Renal cortical epithelial cell (primary cell): ENCODE data around the gene VSIG2. TPM values are rescaled to one million over a fixed set of nuclear protein-coding genes. Genes with fewer than 3 reads are reported as not detected.

Experiments used
- DNase-seq: peaks from one replicate; pipeline ENCODE4 v3.0.0-alpha.2; 2011; ENCODE audit warnings: low read depth
- total RNA-seq: library from RNA; depleted of rRNA; stranded (reverse); fragments of >200 nt; gene quantifications from 2 replicates; pipeline ENCODE4 v1.2.3, GENCODE V29; 2014

The VSIG2 gene
- total RNA-seq, 1 donor from 2014 or later: 0.10 TPM

GRCh38 chr11:124763156-124763947, 11.3 kb upstream of the VSIG2 start:
- peak; percentile 90 for DNase-seq

DNA sequence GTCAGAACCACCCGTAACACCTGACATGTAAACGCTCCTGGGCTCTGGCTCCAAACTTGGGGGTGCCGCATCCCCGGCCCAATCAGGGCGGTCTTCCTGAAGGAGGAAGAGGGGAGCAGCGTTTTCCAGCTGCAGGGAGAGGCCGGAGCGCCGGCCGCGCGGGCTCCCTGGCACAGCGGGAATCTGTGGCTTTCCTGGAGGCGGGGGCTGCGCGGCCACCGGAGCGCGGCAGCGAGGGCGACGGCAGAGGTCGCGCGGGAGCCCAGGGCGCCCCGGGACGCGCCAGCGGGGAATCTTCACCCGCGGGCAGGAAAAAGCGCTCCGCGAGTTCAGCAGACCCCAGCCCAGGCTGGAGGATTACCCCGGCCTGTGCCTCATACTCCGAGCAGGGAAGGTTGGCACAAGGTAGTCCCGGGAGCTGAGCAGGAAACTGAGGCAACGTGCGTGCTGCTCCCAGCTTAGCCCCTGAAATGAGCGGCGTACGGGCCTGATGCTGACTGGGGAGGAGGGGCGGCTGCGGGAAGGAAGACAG, 10.6 kb upstream of the VSIG2 start:
- no peak for DNase-seq

DNA sequence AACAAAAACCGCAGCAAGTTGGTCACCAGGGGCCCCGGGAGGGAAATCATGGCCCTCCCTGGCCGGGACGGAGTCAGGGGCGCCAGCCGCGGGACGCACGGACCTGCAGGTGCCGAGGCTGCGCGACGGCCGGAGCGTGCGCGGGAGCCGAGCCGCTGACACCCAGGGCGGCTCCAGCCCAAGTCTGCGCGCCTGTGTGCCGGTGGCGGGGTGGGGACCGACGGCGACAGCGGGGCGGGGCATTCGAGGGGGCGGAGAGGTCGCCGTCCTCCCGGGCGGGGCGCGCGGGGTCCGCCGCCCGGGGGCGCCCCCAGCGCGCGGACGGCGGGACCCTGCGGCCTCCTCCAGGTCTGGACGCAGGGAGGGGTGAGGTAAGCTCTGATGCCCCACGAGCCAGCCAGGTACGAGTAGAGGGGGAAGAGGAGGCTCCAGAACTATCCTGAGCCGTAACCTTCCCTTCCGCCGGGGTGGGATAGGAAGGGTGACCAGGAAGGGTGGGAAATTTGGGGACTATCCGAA, 10.1 kb upstream of the VSIG2 start, which contains the start of gene ESAM:
Gene ESAM (minus strand): TSS at position 186 of the 519 bp plus-strand sequence. CDS start 136 bp downstream, at position 50.
- no peak for DNase-seq

- no peak for DNase-seq
These were observed 9.4 kb upstream of the VSIG2 start for GRCh38 chr11:124761301-124762104.

- DNase-seq: no peak
These were observed 8.8 kb upstream of the VSIG2 start for GRCh38 chr11:124760806-124761205.

- no peak for DNase-seq
These were observed 8.2 kb upstream of the VSIG2 start for GRCh38 chr11:124760205-124760652.

DNA sequence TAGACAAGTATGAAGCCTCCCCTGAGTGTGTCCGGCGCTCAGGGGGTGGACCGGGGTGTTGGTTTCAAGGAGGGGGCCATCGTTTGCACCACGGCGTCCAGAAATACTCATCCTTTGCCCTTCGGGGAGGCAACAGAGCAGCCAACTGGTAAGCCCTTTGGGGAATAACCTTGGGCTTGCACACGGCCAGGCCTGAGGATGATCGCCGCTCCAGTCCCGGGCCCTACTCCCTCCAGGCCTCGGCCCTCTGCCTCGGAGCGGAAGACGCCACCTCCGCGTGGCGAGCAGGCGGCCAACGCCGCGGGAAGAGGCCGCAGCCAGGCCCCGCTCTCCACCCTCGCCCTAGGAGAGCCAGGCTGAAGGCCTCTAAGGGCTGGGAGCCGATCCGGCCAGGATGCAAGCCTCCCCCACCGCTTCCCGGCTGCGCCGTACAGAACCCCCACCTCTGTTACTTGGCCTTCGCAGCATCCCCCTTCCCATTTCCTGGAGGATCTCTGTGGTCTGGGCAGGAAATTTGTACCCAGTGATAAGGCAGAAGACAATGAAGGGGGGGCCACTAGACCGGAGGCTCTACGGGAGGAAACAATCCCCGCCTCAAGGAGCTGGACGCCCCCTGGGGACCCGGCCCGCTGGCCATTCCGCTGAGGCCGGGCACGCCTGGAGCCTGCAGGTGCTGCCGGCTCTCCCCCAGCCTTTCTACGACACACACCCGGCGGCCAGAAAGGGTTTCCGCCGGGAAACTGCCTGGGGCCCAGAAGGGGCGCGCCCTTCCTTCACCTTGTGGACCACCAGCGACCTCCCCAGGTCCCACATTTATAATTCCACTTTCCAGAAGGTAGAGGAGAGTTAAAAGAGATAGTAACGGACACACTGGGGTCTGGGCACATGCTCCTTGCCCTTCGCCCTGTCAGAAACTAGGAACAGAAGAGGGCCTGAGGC, 7.5 kb upstream of the VSIG2 start:
- no peak for DNase-seq

DNA sequence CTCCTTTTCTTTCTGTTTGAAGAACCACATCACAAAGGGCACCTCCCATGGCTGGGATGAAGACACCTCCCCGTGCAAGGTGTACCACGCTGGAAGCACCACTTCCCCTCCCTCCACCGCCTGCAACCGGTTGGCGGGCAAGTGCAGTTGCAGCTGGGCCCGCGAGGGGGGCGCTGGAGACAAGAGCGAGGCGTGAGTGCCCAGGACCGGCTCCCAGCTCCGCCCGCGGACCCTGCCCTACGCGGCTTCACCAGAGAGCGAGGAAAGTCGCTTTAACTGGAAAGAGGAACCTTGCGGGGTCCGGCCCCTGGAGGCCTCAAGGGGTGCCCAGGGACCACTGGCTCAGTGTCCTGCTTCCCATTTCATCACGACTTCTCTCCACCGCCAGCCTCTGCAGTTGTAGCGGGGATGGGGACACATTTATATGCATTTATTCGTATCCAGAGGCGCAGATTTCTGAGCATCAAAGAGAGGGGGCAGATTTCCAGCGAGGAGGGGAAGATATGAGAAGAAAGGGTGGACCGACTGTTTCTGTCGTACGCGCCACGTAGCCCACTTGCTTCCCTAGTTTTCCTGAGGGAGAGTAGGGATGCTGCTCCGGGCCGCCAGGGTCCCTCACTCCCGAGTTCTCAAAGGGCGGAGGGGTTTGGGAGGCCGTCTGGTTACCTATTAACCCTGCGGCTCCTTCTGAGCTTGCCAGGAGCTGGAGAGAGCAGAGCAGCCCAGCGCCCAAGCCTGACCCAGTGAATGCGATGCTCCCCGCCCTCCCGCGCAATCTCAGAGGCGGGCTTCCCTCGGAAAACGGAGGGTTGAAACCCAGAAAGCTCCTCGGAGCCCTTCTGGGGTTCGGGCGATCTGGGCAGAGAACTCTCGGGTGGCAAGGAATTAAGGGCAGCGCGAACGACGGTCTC, 6.6 kb upstream of the VSIG2 start:
- DNase-seq: peak; percentile 63

DNA sequence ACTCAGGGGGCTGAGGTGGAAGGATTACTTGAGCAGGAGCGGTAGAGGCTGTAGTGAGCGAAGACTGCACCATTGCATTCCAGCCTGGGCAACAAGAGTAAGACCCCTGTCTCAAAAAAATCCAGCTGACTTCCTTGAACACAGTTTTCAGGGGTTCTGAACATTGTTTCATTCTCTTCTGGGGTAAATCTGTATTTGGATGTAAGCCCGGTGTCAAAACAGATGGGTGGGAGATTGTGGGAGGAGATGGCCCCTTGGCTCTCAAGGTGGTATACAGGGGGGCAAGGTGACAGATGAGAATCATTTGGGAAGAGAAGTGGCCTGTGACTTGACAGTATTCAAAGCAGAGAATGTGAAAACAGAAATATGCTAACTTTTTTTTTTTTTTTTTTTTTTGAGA, 5.3 kb upstream of the VSIG2 start:
- no peak for DNase-seq

- DNase-seq: no peak
These were observed 4.7 kb upstream of the VSIG2 start for GRCh38 chr11:124756753-124757227.

DNA sequence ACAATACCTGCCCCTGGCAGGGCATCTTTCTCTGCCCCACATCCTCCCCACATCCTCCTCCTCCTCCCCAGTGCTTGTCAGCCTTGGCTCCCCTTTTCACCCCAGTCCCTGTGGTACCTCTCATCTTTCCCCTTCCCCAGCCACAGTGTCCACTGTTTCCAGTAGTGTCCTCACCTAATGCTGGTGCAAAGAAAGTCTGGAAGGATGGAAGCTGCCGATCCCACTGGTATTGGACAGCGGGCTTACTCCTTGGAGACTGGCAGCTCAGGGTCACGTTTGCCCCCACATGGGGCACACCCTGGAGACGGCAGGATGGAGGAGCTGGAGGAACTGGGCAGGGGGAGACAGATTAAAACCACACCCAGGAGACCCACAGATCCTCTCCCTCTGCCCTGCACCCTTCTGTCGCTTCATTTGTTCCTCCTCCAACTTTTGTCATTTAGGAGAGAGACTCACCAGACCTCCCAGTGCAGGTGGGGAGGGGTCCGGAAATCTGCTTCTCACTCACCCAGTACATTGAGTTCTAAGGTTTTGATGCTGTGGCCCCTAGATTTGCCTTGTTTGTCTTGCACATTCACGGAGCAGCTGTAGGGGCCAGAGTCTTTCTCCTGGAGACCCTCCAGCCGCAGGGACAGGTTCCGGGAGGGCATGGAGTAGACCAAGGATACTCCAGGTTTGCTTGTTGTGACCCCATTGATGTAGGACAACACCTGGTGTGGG, 4.1 kb upstream of the VSIG2 start:
- no peak for DNase-seq

DNA sequence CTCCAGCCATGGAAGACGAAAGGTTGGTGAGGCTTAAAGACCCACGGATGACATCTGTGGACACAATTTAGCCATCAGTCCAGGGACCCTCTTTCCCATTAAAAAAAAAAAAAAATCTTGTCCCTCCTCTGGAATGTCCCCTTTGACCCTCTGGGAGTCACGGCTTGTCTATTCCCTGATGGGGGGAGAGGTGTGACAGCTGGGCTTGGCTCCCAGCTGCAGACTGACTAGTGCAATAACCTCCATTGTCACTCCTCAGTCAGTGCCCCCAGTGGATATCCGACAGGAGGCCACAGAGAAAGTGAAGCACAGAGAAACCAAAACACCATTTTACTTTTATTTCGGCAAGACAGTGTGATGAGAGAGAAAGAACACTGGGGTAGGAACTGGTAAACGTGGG, 2.7 kb upstream of the VSIG2 start:
- no peak for DNase-seq

DNA sequence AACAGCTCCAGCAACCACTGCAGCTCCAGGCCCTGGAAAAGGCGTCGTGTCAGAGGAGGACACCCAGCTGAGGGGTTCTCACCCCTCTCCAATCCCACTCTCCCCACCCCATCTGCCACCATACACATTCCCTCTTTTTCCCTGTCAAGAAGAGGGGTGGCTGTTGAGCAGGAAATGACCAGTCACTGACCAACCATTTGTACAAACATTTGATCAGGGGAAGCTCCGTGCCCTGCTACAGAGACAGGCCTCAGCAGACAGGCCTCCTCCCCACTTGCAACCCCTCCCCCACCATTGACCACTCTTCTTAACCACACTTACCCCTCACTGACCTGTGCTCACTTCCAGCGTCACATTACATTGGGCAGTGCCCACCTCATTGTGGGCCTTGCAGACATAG, 2.3 kb upstream of the VSIG2 start:
- no peak for DNase-seq

DNA sequence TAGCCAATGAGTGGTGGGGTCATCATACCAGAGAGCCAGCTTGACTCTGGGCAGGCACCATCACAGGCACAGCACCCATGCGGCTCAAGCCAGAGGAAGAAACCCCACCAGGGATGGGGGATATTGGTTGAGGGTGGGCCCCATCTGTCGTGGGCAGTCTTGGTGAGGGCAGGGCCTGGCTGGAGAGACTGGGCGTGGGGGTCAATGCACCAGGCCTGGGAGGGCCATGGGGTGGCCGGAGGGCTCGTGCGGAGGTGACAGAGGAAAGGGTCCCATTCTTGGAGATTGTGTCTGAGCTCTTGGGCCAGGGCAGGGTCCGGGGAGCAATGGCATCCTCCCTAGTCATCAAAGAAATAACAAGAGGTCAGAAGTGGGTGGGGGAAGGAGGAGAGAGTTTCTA, 1.6 kb upstream of the VSIG2 start:
- DNase-seq: no peak

DNA sequence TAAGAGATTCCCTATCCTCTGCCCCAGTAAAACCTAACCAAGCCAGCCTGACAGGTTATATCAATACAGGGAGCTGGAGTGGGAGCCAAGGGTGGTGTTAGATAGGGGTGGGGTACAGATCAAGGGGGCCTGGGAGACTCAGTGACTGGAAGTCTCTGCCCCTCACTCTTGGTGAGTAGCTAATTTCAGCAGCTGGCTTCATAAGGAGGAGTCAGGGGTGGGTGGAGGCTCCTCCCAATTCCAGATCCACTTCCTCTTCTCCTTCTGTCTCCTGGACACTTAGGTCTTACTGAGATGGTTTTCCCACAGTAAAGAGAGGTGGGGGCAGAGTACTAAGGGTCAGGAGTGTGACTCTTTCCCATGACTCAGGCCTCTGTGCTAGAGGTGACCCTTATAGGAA, 1.1 kb upstream of the VSIG2 start:
- no peak for DNase-seq

DNA sequence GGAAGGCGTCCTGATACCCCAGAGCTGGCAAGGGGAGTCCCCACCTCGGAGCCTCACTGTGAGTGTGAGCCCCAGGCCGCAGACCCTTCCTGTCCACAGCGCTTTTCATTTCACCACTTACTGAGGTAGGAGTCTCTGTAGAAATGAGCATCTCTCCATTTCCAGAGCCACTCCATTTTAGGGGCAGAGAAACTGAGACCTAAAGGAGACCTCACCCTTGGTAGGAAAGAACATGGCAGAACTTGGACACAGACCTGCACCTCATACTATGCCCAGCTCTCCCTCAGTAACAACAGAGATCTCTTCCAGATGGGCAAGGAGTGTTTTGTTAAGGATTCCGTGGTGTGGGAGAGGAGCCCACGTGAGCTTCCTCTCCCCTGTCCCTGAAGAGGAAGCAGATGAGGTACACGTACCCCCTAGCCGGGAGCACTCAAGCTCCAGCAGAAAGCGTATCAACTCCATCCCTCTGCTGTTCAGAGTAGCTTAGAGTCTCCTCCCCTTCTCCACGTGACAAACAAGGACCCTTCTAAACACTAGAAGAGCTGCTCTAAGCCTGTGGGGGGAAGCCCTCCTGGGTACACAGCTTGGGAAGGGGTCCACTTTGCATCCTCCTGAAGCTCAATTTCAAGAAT, 532 bp upstream of the VSIG2 start:
- DNase-seq: no peak

DNA sequence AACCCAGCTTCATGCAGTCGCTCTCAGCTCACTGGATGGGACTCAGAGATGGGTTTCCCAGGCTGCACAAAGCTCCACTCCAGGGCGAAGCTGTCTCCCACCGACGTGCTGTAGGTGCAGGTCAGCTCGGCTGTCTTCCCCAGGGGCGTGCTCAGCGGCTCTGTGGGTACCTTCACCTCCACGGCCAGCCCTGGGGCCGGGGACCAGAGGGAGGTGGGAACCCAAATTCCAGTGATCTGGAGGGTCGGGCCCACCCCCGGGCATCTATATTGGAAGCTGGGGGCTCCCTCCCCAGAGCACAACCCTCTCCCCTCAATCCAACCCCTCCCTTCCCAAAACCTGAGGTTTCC, 689 bp downstream of the VSIG2 start:
- DNase-seq: no peak

GRCh38 chr11:124749912-124750311, 2.1 kb downstream of the VSIG2 start:
- DNase-seq: no peak
